Measurements from ENCODE around the gene SGIP1.

DNA sequence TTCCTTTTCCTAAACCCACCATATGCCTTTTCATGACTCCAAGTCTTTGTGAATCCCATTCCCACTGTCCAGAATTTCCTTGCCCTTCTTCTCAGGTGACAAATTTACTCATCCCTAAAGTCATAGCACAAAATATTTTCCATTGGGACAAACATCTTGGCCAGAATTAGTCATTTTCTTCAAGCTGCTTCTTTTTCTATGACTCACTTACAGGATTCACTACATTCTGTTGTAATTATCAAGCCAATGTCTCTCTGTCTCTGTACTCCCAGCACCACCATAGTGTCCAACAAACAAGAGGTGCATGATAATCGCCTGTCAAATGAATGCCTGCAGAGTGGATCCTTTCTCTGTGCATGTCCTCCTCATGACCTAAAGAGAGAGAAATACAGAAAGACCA is 37.8 kb downstream of the SGIP1 start:
- TF ChIP-seq, protein P1, sequence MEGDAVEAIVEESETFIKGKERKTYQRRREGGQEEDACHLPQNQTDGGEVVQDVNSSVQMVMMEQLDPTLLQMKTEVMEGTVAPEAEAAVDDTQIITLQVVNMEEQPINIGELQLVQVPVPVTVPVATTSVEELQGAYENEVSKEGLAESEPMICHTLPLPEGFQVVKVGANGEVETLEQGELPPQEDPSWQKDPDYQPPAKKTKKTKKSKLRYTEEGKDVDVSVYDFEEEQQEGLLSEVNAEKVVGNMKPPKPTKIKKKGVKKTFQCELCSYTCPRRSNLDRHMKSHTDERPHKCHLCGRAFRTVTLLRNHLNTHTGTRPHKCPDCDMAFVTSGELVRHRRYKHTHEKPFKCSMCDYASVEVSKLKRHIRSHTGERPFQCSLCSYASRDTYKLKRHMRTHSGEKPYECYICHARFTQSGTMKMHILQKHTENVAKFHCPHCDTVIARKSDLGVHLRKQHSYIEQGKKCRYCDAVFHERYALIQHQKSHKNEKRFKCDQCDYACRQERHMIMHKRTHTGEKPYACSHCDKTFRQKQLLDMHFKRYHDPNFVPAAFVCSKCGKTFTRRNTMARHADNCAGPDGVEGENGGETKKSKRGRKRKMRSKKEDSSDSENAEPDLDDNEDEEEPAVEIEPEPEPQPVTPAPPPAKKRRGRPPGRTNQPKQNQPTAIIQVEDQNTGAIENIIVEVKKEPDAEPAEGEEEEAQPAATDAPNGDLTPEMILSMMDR (IDR thresholded peaks at IDR 0.05; ENCODE audit: low read depth, low read length, poor library complexity, severe bottlenecking) = no peak
- no peak for TF ChIP-seq EZH2phosphoT487 (IDR thresholded peaks at IDR 0.05; ENCODE audit: borderline replicate concordance, low read length)

All from DOHH2 (cell line).